DMS79 treated with DMSO at 0.1 percent for 48 hours (cell line): ENCODE data around the gene GTF2IRD2.
"Not testable (repeated sequence)": the region's sequence is repeated elsewhere in the genome, so short reads cannot be mapped to it uniquely, and the experiment has no call there.

Source experiments
- DNase-seq: peaks from one replicate; lab custom pipeline; 2025; lab: John Stamatoyannopoulos, UW

GTF2IRD2 gene

GRCh38 chr7:74850833-74851721 is at the start of gene GTF2IRD2:
TSS of gene GTF2IRD2 (minus strand) at chr7:74851605. CDS start at chr7:74836378, 15,227 bp downstream.
- DNase-seq, result not testable (repeated sequence)

- DNase-seq, result peak; percentile 71
Measured at GRCh38 chr7:74890158-74891123, 39.0 kb upstream of the GTF2IRD2 start.

- not testable (repeated sequence) for DNase-seq
Measured at GRCh38 chr7:74889518-74890129, 38.2 kb upstream of the GTF2IRD2 start.

DNA sequence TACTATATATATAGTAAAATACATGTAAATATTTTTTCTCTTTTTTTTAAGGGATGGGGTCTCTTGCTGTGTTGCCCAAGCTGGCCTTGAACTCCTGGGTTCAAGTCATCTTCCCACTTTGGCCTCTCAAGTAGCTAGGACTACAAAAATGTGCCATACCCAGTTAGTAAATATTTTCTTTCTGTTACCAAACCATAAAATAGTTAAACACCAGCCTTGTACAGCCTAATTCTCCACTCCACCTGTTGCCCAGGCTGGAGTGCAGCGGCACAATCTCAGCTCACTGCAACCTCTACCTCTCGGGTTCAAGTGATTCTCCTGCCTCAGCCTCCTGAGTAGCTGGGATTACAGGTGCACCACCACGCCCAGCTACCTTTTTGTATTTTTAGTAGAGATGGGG is 33.9 kb upstream of the GTF2IRD2 start:
- not testable (repeated sequence) for DNase-seq

DNA sequence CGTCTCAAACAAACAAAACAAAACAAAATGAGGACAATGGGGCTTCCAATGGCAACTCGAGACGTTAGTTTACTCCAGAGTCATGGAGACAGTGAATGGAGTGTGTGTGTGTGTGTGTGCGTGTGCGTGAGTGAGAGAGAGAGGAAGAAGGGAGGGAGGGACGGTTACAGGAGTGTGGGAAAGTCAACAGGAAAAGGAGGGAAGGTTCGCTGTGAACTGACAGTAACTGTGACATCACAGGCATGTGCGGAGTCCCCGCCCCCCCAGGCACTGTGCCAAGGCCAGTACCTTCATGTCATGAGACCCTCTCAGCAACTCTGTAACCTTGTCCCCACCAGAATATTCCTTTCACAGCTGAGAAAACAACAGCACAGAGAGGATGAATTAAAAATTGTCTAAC is 30.7 kb upstream of the GTF2IRD2 start:
- DNase-seq, result not testable (repeated sequence)

DNA sequence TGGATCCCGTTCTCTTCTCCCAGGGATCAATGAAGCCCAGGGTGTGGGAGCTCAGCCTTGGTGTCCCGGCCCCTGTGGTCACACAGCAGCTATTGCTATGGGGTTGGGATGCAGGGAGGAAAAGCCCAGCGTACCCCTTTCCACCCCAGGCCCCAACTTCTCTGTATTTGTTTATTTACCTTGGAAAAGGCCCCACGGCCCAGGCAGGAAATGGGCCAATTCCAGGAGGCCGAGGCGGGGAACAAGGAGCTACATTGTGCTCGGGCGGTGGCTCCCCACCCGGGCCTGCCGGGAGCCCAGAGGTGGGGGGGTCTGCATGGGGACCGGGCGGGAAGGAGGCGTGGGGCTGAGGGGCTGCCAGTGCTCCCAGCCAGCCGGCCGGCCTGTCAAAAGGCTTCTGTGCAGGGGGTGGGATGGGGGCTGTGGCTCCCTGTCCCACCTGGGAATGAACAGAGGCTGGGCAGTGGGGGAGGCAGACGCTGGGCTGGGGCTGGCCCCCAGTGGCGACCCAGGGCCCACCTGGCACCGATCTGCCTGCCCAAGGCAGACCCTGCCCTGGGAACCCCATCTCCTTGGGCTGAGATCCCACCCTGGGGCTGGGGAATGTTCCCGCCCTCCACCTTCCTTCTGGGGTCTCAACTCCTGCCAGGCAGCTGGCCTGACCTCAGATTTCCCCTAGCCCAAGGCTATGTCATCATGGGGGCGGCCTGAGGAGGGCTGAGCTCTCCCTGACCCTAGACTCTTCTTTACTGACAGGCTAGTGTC is 23.5 kb upstream of the GTF2IRD2 start:
- DNase-seq, result not testable (repeated sequence)

- DNase-seq, result not testable (repeated sequence)
Measured at GRCh38 chr7:74874104-74874747, 22.8 kb upstream of the GTF2IRD2 start.

DNA sequence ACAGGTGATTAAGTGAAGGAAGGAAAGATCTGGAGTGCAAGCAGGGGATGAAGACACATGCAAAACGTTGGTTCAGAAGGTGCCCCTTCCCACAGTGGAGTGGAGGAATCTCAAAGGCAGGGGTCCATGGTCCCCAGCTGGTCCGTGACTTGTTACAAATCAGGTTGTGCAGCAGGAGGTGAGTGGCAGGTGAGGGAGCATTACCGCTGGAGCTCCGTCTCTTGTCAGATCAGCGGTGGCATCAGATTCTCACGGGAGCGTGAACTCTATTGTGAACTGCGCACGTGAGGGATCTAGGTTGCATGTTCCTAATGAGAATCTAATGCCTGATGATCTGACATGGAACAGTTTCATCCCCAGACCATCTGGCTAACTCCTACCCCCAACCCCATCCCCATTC is 21.1 kb upstream of the GTF2IRD2 start:
- DNase-seq, result not testable (repeated sequence)

DNA sequence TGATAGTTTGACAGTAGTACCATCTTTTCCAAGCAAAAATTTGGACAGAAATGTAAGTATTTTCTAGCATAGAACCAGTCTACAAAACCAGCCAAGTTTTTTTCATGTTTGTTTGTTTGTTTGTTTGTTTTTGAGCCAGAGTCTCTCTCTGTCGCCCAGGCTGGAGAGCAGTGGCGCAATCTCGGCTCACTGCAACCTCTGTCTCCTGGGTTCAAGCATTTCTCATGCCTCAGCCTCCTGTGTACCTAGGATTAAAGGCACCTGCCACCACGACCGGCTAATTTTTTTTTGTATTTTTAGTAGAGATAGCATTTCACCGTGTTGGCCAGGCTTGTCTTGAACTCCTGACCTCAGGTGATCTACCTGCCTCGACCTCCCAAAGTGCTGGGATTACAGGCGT is 14.4 kb upstream of the GTF2IRD2 start:
- not testable (repeated sequence) for DNase-seq

- not testable (repeated sequence) for DNase-seq
Measured at GRCh38 chr7:74849853-74850252, 1.6 kb downstream of the GTF2IRD2 start.

- not testable (repeated sequence) for DNase-seq
Measured at GRCh38 chr7:74830411-74830810, 21.0 kb downstream of the GTF2IRD2 start.

- DNase-seq, result not testable (repeated sequence)
Measured at GRCh38 chr7:74829959-74830358, 21.4 kb downstream of the GTF2IRD2 start.

- not testable (repeated sequence) for DNase-seq
Measured at GRCh38 chr7:74821259-74821658, 30.1 kb downstream of the GTF2IRD2 start.

DNA sequence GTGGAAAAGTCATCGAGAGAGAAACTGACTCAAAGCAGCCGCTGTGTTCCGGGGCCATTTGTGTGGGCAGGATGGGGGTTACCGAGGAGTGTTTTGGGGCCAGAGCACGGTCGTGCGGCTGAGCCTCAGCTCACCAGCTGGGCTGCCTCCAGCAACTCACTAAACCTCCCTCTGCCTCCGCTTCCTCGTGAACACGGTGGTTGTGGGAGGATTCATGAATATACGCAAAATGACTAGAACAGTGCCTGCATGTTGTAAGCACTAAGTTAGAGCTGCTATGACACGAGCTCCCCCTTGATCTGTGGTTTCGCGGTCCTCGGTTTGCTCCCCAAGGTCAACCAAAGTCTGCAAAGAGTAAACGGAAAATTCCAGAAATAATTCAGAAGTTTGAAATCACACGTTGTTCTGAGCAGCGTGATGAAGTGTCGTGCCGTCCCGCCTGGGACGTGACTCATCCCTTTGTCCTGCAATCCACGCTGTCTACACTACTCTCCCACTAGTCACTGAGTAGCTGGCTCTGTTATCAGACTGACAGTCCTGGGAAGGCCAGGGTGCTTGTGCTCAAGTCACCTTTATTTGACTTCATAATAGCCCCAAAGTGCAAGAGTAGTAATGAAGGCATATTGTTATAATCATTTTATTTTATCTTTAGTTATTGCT is 31.1 kb downstream of the GTF2IRD2 start:
- DNase-seq, result not testable (repeated sequence)

GRCh38 chr7:74815882-74816281 is 35.5 kb downstream of the GTF2IRD2 start:
- not testable (repeated sequence) for DNase-seq

DNA sequence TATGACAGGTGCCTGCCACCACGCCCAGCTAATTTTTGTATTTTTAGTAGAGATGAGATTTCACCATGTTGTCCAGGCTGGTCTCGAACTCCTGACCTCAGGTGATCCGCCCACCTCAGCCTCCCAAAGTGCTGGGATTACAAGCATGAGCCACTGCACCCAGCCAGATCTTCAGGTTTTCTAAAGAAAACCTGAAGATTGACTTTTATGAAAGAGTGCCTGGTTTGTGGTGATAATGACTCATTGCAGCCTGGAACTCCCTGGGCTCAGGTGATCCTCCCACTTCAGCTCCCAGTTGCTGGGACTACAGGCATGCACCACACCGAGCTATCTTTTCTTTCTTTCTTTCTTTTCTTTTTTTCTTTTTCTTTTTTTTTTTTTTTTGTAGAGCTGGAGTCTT is 52.8 kb downstream of the GTF2IRD2 start:
- DNase-seq, result not testable (repeated sequence)

- DNase-seq, result not testable (repeated sequence)
Measured at GRCh38 chr7:74797848-74798622, 53.4 kb downstream of the GTF2IRD2 start.

DNA sequence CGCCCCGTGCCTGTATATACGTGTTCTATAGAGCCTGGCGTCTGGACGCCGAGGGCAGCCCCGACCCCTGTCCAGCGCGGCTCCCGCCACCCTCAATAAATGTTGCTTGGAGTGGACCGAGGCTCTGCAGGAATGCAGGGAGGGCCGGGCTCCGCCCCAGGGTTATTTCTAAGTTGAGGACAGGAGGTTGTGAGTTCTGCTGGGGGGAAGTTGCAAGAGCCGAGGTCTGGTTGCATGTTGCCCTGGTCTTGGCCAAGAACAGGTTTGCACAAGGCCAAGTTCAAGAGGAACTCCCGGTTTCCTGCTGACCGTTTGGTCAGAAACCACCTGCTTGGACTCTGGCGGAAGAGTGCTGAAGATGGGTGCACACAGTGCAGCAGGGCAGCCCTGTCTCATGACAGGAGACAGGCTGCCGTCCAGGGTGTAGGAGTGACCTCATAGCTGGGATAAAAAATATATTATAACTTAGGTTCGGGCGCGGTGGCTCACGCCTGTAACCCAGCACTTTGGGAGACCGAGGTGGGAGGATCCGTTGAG is 62.1 kb downstream of the GTF2IRD2 start:
- not testable (repeated sequence) for DNase-seq
